RWPE1 (cell line): ENCODE results near the gene KRTAP19-8.

Experiments used
- CTCF ChIA-PET: fragments of 350-600 bp; sonication (Branson Sonifier 250); formaldehyde crosslinking; extraction: SDS; loops from one replicate; lab custom pipeline; 2021; lab: Yijun Ruan, JAX
- POLR2A ChIA-PET: fragments of 400-600 bp; formaldehyde crosslinking; extraction: SDS; loops from one replicate; lab custom pipeline; 2020; ENCODE audit warnings: antibody characterized with exemption; ENCODE audit not compliant: low non-redundant PET; lab: Yijun Ruan, JAX
- DNase-seq: peaks from one replicate; pipeline ENCODE4 v3.0.0; 2012; ENCODE audit warnings: low spot score
- H3K27ac ChIP-seq: fragments of 450-650 bp; 2 replicates; pipeline ENCODE4 v1.5.1; 2017
- TF ChIP-seq, protein P1 (sequence below): fragments of 450-650 bp; conservative IDR thresholded peaks from 2 replicates; pipeline ENCODE4 v1.5.1; 2017; ENCODE audit warnings: low read depth, mild to moderate bottlenecking

KRTAP19-8 gene, protein sequence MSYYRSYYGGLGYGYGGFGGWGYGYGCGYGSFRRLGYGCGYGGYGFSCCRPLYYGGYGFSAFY

DNA sequence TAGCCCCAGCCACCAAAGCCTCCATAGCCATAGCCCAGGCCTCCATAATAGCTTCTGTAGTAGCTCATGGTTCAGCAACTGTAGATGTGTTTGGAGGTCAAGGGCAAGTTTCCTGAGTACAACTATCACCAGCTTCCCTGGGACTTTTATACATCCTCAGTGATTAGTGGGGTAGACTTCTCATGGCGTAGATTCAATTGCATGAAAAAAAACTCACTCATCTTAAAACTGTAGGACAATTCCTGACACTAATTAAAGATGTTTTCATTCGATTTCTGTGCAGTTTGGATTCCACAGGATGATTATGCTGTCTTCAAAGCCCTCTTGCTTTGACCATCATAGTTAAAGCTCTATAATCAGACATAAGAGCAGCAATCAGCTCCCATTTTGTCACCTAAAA, at the start of gene KRTAP19-8:
TSS of gene KRTAP19-8 (minus strand) at position 101 of the 400 bp plus-strand sequence. CDS start at position 68, 33 bp downstream.
- CTCF ChIA-PET: no interaction called here
- no peak for DNase-seq
- TF ChIP-seq, protein P1, sequence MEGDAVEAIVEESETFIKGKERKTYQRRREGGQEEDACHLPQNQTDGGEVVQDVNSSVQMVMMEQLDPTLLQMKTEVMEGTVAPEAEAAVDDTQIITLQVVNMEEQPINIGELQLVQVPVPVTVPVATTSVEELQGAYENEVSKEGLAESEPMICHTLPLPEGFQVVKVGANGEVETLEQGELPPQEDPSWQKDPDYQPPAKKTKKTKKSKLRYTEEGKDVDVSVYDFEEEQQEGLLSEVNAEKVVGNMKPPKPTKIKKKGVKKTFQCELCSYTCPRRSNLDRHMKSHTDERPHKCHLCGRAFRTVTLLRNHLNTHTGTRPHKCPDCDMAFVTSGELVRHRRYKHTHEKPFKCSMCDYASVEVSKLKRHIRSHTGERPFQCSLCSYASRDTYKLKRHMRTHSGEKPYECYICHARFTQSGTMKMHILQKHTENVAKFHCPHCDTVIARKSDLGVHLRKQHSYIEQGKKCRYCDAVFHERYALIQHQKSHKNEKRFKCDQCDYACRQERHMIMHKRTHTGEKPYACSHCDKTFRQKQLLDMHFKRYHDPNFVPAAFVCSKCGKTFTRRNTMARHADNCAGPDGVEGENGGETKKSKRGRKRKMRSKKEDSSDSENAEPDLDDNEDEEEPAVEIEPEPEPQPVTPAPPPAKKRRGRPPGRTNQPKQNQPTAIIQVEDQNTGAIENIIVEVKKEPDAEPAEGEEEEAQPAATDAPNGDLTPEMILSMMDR: no peak
- POLR2A ChIA-PET: no interaction called here
- H3K27ac ChIP-seq: no peak within 1 kb of the TSS

DNA sequence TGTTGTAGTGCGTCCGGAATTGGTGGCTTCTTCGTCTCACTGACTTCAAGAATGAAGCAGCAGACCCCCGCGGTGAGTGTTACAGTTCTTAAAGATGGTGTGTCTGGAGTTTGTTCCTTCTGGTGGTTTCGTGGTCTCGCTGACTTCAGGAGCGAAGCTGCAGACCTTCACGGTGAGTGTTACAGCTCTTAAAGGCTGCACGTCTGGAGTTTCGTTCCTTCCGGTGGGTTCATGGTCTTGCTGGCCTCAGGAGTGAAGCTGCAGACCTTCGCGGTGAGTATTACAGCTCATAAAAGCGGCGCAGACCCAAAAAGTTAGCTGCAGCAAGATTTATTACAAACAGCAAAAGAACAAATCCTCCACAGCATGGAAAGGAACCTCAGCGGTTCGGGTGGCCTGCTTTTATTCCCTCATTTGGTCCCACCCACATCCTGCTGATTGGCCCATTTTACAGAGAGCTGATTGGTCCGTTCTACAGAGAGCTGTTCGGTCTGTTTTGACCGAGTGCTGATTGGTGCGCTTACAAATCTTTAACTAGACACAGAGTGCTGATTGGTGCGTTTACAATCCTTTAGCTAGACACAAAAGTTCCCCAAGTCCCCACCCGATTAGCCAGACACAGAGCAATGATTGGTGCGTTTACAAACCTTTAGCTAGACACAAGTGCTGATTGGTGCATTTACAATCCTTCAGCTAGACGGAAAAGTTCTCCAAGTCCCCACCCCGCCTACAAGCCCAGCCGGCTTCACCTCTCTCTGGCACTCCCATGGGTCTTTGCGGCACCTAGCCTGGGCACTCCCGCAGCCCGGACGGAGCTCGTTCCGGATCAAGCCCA, 49.6 kb upstream of the KRTAP19-8 start:
- TF ChIP-seq, protein P1: no peak
- POLR2A ChIA-PET: no interaction called here
- no peak for DNase-seq
- no peak overlapping the region for H3K27ac ChIP-seq
- CTCF ChIA-PET: interaction anchor here (0.6 to 1.2 kb wide), 5 partner anchors 8 to 1044 kb away, joined by 3 to 6 read pairs (median 3); no protein-coding TSS in a partner anchor

DNA sequence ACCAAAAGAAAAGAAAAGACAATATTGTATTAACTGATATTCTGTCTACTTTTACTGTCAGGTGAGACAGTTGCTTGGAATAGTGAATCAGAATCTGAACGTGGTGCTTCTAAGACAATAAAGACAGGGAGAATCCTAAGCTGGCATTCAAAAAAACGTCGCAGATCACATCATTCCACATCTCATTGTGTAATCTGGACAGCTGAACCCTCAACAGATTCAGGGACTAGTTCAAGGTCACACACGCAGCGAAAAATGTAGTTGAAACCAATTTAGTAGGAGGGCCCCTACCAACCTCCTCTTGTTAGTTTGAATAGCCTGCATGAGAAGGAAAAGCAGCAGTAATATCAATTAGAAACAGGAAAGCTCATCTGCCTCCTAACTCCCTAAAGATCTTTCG, 46.4 kb upstream of the KRTAP19-8 start:
- ChIA-PET CTCF (interaction anchor here (0.6 kb wide), 1 partner anchor 648 kb away, joined by 3 read pairs; no protein-coding TSS in a partner anchor), POLR2A (no interaction called here)
- no peak overlapping the region for H3K27ac ChIP-seq
- TF ChIP-seq, protein P1: no peak
- no peak for DNase-seq

DNA sequence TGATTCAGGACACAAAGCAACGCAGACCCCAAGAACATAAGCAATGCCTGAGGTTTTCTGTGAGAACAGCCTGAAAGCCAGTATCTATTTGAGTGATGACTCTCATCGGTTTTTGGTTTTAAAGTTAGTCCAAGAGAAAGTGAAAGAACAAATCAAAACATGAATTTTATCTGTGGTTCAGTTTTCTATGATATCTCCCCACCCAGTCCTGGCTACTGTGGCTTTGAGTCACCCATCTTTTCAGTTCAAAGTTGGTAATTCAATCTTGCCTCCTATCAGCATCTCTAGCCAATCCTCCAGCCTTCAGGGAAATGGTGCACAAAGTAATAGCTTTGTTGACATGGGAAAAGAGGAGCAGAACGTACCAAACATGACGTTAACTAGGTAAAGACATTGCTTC, 40.5 kb upstream of the KRTAP19-8 start:
- TF ChIP-seq, protein P1: no peak
- no peak for DNase-seq
- POLR2A ChIA-PET: no interaction called here
- H3K27ac ChIP-seq: no peak overlapping the region
- CTCF ChIA-PET: interaction anchor here (1.6 kb wide), 1 partner anchor 239 kb away, joined by 4 read pairs; no protein-coding TSS in a partner anchor

DNA sequence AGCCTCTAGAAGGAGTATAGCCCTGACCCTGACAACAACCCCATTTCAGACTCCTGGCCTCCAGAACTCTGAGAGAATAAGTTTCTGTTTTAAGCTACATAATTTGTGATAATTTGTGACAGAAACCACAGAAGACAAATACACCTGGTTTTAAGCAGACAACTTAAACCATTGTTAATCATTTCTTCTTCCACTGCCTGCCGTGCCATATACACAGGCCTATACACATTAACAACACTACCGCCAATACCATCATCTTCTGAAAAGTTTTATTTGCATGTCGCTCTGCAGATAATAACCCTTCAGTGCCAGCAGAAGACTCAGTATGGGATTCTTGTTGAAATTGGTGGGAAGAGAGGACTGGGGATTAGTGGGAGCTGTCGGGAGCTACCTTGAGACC, 39.9 kb upstream of the KRTAP19-8 start:
- ChIA-PET CTCF (no interaction called here), POLR2A (no interaction called here)
- H3K27ac ChIP-seq: no peak overlapping the region
- no peak for DNase-seq
- TF ChIP-seq, protein P1: no peak

DNA sequence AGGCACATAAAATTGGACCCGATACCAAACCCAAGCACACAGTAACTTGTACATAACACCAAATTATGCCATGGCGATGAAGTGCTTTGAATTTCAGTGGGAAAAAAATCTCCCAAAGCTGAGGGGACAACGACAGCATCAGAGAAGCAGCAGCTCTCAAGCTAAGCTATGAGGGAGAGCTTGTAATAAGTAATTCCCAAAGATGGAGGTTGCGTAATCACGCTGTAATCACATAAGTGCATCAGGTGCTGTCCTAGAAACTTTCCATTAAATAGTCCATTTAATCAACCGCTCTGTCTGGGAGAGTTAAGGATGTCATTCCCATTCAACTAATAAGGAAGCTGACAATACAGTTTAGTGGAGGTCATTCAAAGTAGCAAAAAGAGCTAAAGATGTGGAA, 37.6 kb upstream of the KRTAP19-8 start:
- ChIA-PET CTCF (no interaction called here), POLR2A (no interaction called here)
- H3K27ac ChIP-seq: no peak overlapping the region
- no peak for DNase-seq
- TF ChIP-seq, protein P1: no peak
